ENCODE data around the gene CAB39.

Gene CAB39

GRCh38 chr2:230864605-230865306 is 152.1 kb downstream of the CAB39 start, which contains the start of gene ITM2C:
ITM2C (plus strand) TSS chr2:230864942; CDS start chr2:230865026, 84 bp downstream.
- DNase-seq: peak; percentile 38 to 63

DNA sequence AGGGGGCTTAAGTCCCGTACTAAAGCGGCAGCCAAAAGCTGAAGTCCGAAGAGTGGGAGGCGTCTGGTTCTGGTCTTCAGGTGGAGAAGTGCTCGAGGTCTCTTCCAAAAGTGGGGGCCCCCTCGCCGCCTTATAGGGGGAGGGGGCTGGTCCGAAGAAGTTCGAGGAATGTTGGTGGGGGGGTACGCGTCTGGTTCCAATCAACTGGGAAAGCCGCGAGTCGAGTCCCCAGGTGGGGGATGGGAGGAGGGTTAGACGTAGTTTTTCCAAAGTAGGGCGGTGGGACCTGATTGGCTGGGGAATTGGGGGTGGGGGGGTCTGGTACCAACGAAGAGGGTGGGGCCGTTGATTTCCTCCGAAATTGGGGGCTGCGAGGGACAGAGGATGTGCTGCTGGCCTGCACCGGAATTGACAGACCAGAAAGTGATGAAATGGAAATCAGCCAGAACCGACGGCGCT is 152.7 kb downstream of the CAB39 start:
- DNase-seq: no peak

DNA sequence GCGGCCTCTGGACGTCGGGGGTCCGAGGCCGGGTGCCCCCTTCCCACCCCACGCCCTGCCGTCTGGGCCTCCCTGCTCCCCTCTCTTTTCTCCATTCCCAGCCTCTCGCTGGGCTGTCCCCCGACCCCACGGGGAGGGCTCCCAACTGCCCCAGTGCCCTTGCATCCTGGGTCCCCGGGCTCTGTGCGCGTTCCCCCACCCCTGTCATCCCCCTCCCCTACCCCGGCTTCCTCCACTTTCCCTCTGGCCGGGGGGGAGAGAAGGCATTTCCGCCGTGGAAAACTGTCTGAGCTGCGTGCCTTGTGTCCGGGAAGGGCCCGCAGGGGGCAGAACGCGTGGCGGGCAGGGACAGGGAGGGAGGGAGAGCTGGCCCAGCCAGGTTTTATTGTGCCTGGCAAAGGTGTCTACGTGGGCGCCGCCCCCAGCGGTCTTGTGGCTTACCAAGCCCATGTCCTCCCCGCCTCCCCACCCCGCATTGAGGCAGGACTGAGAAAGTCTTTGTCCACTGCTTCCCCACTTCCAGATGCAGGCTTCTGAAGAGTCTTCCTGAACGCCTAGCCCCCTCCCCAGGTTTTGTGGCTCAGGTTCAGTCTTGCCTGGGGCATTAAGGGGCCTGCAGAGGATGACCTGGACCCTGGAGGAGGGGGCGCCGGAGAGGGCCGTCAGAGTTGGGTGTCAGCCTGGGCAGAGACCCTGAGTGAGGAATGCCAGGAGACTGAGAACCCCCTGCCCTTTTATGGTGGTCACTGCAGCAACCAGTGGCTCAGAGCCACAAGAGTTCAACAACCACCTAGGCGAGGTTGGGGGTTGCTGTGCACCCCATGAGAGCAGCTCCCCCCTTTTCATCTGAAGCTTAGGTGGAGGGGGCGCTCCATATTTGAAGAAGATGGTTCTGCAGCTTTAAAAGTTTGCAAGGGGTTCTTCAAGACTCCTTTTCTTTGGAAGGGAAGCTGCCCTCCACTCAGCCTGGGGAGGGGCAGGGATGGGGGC is 153.4 kb downstream of the CAB39 start:
- DNase-seq: peak; percentile 34 to 55

GRCh38 chr2:230866756-230867523 is 154.3 kb downstream of the CAB39 start:
- DNase-seq: peak; percentile 36 to 60

- no peak for DNase-seq
Measured at GRCh38 chr2:230868161-230868946, 155.7 kb downstream of the CAB39 start.

GRCh38 chr2:230868947-230869913 is 156.6 kb downstream of the CAB39 start:
- DNase-seq: no peak

DNA sequence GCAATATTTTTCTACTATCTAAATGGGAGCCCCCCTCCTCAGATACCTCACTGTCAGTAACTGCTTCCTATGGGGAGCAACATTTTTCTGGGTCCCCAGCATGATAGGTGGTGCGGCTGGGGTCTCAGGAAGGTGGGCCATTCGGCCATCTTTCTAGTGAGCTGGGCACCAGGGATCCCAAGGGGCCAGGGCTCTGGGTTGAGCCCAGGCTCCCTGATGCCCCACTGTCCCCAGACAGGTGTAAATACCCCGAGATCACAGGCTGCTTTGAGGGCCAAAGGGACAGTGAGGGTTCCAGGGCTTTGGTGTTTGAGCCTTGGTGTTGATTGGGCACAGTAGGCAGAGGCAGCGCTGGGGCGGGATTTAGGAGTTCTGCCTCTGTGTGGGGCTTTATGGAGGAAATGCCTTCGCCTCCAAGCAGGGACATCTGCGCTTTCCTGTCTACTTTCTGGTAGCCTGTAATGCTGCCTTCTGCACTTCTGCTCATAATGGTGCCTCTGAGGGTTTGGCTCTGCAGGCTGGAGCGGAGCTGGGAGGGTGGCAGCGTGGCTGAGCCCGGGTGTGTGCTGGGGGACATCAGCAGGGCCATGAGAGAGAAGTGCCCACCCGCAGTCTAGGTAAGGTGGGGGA is 157.4 kb downstream of the CAB39 start:
- DNase-seq: no peak
